ENCODE measurements around the gene IMMP2L.

Gene IMMP2L

GRCh38 chr7:111388912-111389311, 173.4 kb downstream of the IMMP2L start:
- FAIRE-seq, result no peak

GRCh38 chr7:111388016-111388415, 174.3 kb downstream of the IMMP2L start:
- FAIRE-seq, result no peak

GRCh38 chr7:111384065-111384891, 178.0 kb downstream of the IMMP2L start:
- FAIRE-seq, result no peak

- no peak for FAIRE-seq
Observed at GRCh38 chr7:111383133-111383532, 179.2 kb downstream of the IMMP2L start.

- no peak for FAIRE-seq
Observed at GRCh38 chr7:111381590-111381989, 180.7 kb downstream of the IMMP2L start.

- no peak for FAIRE-seq
Observed at GRCh38 chr7:111380945-111381344, 181.3 kb downstream of the IMMP2L start.

GRCh38 chr7:111374027-111374426, 188.3 kb downstream of the IMMP2L start:
- FAIRE-seq, result no peak

- no peak for FAIRE-seq
Observed at GRCh38 chr7:111371437-111371836, 190.9 kb downstream of the IMMP2L start.

- FAIRE-seq, result no peak
Observed at GRCh38 chr7:111370002-111370401, 192.3 kb downstream of the IMMP2L start.

GRCh38 chr7:111368381-111369065, 193.8 kb downstream of the IMMP2L start:
- peak; percentile 39 for FAIRE-seq

GRCh38 chr7:111364413-111364812, 197.9 kb downstream of the IMMP2L start:
- FAIRE-seq, result no peak

- FAIRE-seq, result no peak
Observed at GRCh38 chr7:111363099-111363498, 199.2 kb downstream of the IMMP2L start.

GRCh38 chr7:111362506-111363054, 199.7 kb downstream of the IMMP2L start:
- no peak for FAIRE-seq

GRCh38 chr7:111358915-111359314, 203.4 kb downstream of the IMMP2L start:
- FAIRE-seq, result no peak

GRCh38 chr7:111357691-111358090, 204.6 kb downstream of the IMMP2L start:
- peak; percentile 35 for FAIRE-seq

GRCh38 chr7:111356941-111357340, 205.4 kb downstream of the IMMP2L start:
- FAIRE-seq, result no peak

- no peak for FAIRE-seq
Observed at GRCh38 chr7:111352319-111352718, 210.0 kb downstream of the IMMP2L start.

- FAIRE-seq, result no peak
Observed at GRCh38 chr7:111346219-111346618, 216.1 kb downstream of the IMMP2L start.

GRCh38 chr7:111343017-111343416, 219.3 kb downstream of the IMMP2L start:
- FAIRE-seq, result no peak

- FAIRE-seq, result no peak
Observed at GRCh38 chr7:111339006-111339405, 223.3 kb downstream of the IMMP2L start.

- no peak for FAIRE-seq
Observed at GRCh38 chr7:111333010-111333409, 229.3 kb downstream of the IMMP2L start.

GRCh38 chr7:111330235-111330523, 232.1 kb downstream of the IMMP2L start:
- FAIRE-seq, result peak; percentile 14

- FAIRE-seq, result peak; percentile 25
Observed at GRCh38 chr7:111329367-111330234, 232.7 kb downstream of the IMMP2L start.
